LNCaP clone FGC (cell line): Measurements from ENCODE around the gene RBM20.

Source experiments
- DNase-seq: peaks from one replicate; pipeline ENCODE4 v3.0.0-alpha.2; 2011; ENCODE audit warnings: low read depth
- H3K4me3 ChIP-seq: 2 replicates; pipeline ENCODE4 v1.5.1; 2011; ENCODE audit warnings: mild to moderate bottlenecking, low read depth, low read length, control low read depth
- TF ChIP-seq, protein P1 (sequence below): IDR thresholded peaks from 2 replicates; pipeline ENCODE4 v1.5.1; 2012; ENCODE audit warnings: mild to moderate bottlenecking; ENCODE audit not compliant: control insufficient read depth, insufficient read depth; ENCODE audit errors: extremely low read depth

Gene RBM20

DNA sequence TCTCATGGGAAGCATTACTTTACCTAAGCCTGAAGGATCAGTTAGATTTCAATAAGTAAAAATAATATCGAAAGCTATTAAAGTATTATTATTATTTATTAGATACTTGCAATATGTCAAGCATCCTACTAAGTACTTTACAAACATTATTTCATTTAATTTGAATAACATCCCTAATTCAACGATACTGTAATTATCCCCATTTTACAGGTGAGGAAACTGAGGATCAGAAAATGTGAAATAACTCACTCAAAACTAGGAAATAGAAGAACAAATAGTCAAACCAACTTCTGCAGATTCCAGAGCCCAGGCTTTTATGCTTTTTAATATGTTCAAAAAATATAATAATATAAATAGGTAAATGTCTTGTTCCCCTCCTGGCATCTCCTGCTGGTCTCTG is 217.3 kb downstream of the RBM20 start:
- no peak for DNase-seq
- no peak overlapping the region for H3K4me3 ChIP-seq
- TF ChIP-seq, protein P1, sequence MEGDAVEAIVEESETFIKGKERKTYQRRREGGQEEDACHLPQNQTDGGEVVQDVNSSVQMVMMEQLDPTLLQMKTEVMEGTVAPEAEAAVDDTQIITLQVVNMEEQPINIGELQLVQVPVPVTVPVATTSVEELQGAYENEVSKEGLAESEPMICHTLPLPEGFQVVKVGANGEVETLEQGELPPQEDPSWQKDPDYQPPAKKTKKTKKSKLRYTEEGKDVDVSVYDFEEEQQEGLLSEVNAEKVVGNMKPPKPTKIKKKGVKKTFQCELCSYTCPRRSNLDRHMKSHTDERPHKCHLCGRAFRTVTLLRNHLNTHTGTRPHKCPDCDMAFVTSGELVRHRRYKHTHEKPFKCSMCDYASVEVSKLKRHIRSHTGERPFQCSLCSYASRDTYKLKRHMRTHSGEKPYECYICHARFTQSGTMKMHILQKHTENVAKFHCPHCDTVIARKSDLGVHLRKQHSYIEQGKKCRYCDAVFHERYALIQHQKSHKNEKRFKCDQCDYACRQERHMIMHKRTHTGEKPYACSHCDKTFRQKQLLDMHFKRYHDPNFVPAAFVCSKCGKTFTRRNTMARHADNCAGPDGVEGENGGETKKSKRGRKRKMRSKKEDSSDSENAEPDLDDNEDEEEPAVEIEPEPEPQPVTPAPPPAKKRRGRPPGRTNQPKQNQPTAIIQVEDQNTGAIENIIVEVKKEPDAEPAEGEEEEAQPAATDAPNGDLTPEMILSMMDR: no peak

DNA sequence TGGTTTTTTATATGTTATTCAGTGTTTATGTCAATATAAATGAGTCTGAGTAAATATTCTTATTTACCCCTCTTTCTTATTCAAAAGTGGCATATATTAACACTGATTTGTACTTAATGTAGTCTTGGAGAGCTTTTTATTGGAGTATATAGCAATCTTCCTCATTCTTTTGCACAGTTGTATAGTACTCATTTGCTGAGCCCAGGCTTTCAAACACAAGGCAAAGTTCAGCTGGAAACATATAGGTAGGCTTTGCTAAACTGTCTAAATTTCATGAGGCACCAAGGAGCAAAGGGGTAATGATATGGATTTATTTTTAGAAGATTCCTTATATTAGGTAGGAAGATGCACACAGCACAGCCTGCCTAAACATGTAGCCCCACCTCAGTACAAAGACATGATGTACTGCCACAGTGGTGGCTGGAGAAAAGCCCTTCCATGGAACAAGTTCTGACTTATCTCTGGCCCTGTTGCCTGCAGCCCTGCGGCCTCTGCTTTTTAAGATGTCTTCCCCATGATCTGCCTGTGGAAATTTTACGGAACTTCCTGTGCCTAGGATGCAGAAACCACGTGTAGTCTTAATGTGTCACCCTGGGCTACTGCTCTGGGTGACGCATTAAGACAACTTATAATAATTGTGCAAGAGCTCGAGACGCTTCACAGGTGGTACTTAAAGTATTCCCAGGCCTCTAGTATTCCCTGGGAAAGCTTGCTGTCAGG is 218.0 kb downstream of the RBM20 start:
- DNase-seq: no peak

DNA sequence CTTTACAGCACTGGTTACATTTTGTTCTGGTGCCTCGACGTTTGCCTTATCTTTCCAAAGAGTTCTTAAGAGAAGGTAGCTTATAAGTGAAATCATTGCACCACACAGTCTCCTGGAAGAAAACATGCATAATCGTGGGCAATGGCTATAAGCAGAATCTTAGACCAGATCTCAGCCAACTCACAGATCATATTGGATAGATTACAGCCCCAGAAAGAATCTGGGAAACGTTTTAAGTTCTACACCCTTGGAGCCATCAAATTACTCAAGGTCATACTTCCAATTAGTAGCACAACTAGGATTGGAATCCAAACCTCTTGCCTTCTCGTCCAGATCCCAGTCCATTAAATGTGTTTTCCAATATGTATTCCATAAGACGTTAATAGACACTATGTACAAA is 218.8 kb downstream of the RBM20 start:
- TF ChIP-seq, protein P1: no peak
- DNase-seq: no peak
- H3K4me3 ChIP-seq: no peak overlapping the region

More for the DNA sequence above, 218.0 kb downstream of the RBM20 start:
- H3K4me3 ChIP-seq: no peak overlapping the region
- TF ChIP-seq, protein P1: no peak

DNA sequence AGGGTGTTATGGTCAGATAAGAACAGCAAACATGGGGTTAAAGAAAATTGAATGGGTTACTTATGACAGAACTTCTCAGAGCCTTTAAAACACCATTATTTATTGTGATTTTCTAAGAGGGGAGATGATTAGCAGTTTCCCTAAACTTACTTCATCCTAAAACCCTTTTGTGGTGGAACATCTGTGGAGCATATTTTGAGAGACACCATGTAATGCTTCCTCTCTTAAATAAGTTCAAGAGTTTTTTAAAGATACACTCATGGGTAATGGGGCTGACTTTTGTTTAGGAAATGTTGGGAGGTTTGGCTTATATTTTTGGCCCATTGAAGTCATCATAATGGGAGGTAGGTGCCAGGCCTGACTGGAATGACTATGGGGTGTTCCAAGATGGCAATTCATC is 219.2 kb downstream of the RBM20 start:
- no peak overlapping the region for H3K4me3 ChIP-seq
- no peak for DNase-seq
- TF ChIP-seq, protein P1: no peak

DNA sequence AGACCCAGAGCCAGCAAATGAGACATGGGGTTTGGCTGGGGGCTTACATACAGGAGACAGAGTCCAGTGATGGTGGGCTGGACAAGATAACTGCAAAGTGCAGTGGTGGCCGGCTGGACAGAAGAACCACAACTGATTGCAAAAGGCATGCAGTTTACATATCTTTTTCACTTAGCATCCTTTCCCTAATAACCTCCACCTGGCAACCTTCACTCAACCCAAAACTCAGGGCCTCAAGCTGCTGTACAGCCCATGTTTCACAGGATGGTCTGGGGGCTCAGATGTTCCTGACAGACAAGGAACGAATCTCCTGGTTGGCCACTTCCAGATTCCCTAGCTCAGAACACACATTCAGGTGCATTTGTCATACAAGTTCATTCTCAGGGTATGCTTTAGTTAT is 219.8 kb downstream of the RBM20 start:
- TF ChIP-seq, protein P1: no peak
- DNase-seq: no peak
- no peak overlapping the region for H3K4me3 ChIP-seq

DNA sequence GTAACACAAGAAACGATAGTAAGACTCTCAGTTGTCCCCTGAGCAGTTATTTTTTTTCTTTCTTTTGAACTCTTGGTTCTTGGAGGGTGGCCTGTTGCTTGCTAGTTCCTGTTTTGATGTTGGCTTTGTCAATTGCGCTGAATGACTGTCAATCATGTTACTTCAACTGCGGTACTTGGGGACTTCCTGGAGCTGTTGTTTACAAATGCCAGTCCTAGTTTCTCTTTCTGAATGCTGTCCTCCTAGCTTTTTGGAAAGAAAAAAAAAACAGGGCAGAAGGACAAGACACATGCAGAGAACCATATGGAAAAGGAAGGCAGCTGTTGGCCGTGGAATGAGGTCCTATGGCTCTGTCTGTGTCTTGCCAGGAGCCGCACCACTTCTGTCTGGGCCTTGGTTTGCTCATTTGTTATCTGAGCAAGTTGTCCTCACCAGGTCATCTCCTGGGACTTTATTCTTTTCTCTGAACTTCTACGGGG is 220.6 kb downstream of the RBM20 start:
- TF ChIP-seq, protein P1: no peak
- no peak overlapping the region for H3K4me3 ChIP-seq
- DNase-seq: no peak

DNA sequence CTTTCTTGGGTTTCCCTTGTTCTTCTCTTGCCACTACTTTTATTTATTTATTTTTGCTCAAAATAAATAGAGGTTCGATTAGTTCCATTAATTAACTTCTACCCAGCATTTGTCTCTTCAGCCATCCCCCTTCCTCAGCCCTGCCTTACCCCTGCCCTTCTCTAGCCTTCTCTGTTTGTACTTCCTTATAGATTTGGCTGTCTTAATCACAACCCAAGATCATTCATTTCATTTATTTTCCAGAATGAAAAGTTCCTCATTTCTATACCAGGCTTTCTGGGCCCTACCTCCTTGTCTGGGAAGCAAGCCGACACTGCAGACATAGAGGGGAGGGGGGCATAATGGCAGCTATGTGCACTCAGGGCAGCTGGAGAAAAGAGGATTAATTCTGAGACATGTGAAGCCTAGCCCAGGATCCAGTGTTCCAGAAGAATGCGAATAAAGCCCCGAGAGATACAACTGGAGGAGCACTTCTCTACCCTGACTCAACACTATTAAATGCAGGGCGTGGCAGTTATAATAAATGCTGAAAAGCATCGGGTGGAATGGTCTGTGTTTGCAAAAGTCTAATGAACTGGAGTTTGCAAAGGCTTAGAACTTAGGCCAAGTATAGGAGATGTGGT is 221.2 kb downstream of the RBM20 start:
- H3K4me3 ChIP-seq: no peak overlapping the region
- no peak for DNase-seq
- TF ChIP-seq, protein P1: no peak
